GM12878 (cell line): ENCODE measurements around the gene PACSIN3. TPM values are rescaled to one million over a fixed set of nuclear protein-coding genes. Genes with fewer than 3 reads are reported as not detected.

ENCODE experiments used
- ATAC-seq: fragments of 200-7000 bp; cut with Tn5 transposase; 3 replicates; pipeline ENCODE4 v1.9.1; 2020; ENCODE audit warnings: mild to moderate bottlenecking, moderate library complexity
- BruUV-seq: library from RNA; stranded (reverse); fragments of 400-500 nt; replicated peaks from 2 replicates; lab custom pipeline; 2021; lab: Mats Ljungman, UMichigan
- CTCF ChIA-PET: fragments of 300-600 bp; sonication (Branson Sonifier 250); formaldehyde crosslinking; extraction: SDS; loops from one replicate; lab custom pipeline; 2021; ENCODE audit warnings: inconsistent platforms; lab: Yijun Ruan, JAX
- POLR2A ChIA-PET: fragments of 350-600 bp; formaldehyde crosslinking; extraction: SDS; loops from one replicate; lab custom pipeline; 2021; ENCODE audit warnings: inconsistent platforms; lab: Charles Lee
- RAD21 ChIA-PET: fragments of 300-600 bp; sonication (Branson Sonifier 250); formaldehyde crosslinking; loops from one replicate; lab custom pipeline; 2023; ENCODE audit warnings: antibody characterized with exemption; ENCODE audit not compliant: unreplicated experiment; lab: Charles Lee
- SMC1A ChIA-PET: fragments of 300-600 bp; sonication (Branson Sonifier 250); formaldehyde crosslinking; loops from one replicate; lab custom pipeline; 2023; ENCODE audit not compliant: unreplicated experiment, uncharacterized antibody; lab: Charles Lee
- DNase-seq: peaks from one replicate; pipeline ENCODE4 v3.0.0-alpha.2; 2011; ENCODE audit warnings: low read depth, low spot score
- FAIRE-seq: peaks from 3 replicates; lab custom pipeline; 2011; peaks lifted over from hg19 to GRCh38; lab: Jason Lieb, UNC
- H2AFZ ChIP-seq: 2 replicates; pipeline ENCODE4 v1.6.0; 2011; ENCODE audit warnings: low read depth, low read length, control low read depth; ENCODE audit not compliant: control insufficient read depth
- H3K27ac ChIP-seq: 2 replicates; pipeline ENCODE4 v1.5.1; 2011; ENCODE audit warnings: control low read depth; ENCODE audit not compliant: control insufficient read depth, insufficient read depth
- H3K27me3 ChIP-seq, 2 experiments: replicated peaks in 1 of 2; 2 replicates each; pipeline versions ENCODE4 v1.6.0 to v1.6.1; 2011; ENCODE audit warnings: low read length in 1 of 2; ENCODE audit not compliant: control insufficient read depth in 2 of 2, insufficient read depth in 2 of 2
- H3K36me3 ChIP-seq, 2 experiments: 2 replicates each; pipeline ENCODE4 v1.5.1; 2011; ENCODE audit warnings: low read length in 1 of 2; ENCODE audit not compliant: control insufficient read depth in 2 of 2, insufficient read depth in 2 of 2
- H3K4me1 ChIP-seq: 2 replicates; pipeline ENCODE4 v1.6.1; 2011; ENCODE audit warnings: mild to moderate bottlenecking, low read length, moderate library complexity, mixed read lengths; ENCODE audit not compliant: control insufficient read depth, insufficient read depth
- H3K4me2 ChIP-seq: 2 replicates; pipeline ENCODE4 v1.6.0; 2011; ENCODE audit warnings: control low read depth; ENCODE audit not compliant: control insufficient read depth, insufficient read depth
- H3K4me3 ChIP-seq: fragments of 200-600 bp; sonication (generic); 2 replicates; pipeline ENCODE4 v1.5.1; 2016
- H3K79me2 ChIP-seq: 2 replicates; pipeline ENCODE4 v1.6.0; 2011; ENCODE audit warnings: low read length; ENCODE audit not compliant: control insufficient read depth, insufficient read depth
- H3K9ac ChIP-seq: 2 replicates; pipeline ENCODE4 v1.8.0; 2011; ENCODE audit warnings: low read length, control low read depth, mixed read lengths; ENCODE audit not compliant: control insufficient read depth, insufficient read depth
- H3K9me3 ChIP-seq: replicated peaks from 3 replicates; pipeline ENCODE4 v1.5.1; 2011; ENCODE audit warnings: mild to moderate bottlenecking, low read length; ENCODE audit not compliant: control insufficient read depth, insufficient read depth
- H4K20me1 ChIP-seq: 2 replicates; pipeline ENCODE4 v1.6.0; 2011; ENCODE audit not compliant: control insufficient read depth, insufficient read depth
- CEBPB ChIP-seq, 2 experiments: fragments of 150-350 bp in 1 of 2; IDR thresholded peaks; 2 replicates each; pipeline ENCODE4 v1.6.1; 2012 to 2014; ENCODE audit warnings: low read depth in 2 of 2, low read length in 2 of 2, borderline replicate concordance in 1 of 2, inconsistent platforms in 1 of 2
- CHD1 ChIP-seq: IDR thresholded peaks from 2 replicates; pipeline ENCODE4 v1.6.1; 2012; ENCODE audit warnings: low read depth, low read length, improper control_type of control experiment
- CHD2 ChIP-seq: IDR thresholded peaks from 2 replicates; pipeline ENCODE4 v1.6.1; 2011; ENCODE audit warnings: low read depth, low read length, improper control_type of control experiment, borderline replicate concordance
- DPF2 ChIP-seq: fragments of 450-650 bp; IDR thresholded peaks from 2 replicates; pipeline ENCODE4 v1.6.1; 2017; ENCODE audit warnings: mild to moderate bottlenecking
- ETV6 ChIP-seq, 2 experiments: fragments of 450-650 bp in 1 of 2; IDR thresholded peaks in 1 of 2; conservative IDR thresholded peaks in 1 of 2; 2 replicates each; pipeline ENCODE4 v1.6.1; 2014; ENCODE audit warnings: antibody characterized with exemption in 1 of 2, borderline replicate concordance in 1 of 2, low read depth in 1 of 2, mild to moderate bottlenecking in 1 of 2, moderate library complexity in 1 of 2
- HDAC6 ChIP-seq: fragments of 200-600 bp; sonication (generic); IDR thresholded peaks from one replicate; pipeline ENCODE4 v1.8.0; 2017; ENCODE audit warnings: antibody characterized with exemption; ENCODE audit not compliant: unreplicated experiment
- PML ChIP-seq: IDR thresholded peaks from 2 replicates; pipeline ENCODE4 v1.6.1; 2012; ENCODE audit warnings: low read length, inconsistent platforms
- STAT3 ChIP-seq: IDR thresholded peaks from 2 replicates; pipeline ENCODE4 v1.6.1; 2011; ENCODE audit warnings: low read depth, low read length, improper control_type of control experiment
- SUPT20H ChIP-seq: IDR thresholded peaks from 2 replicates; pipeline ENCODE4 v1.6.1; 2011; ENCODE audit warnings: low read depth, mild to moderate bottlenecking, low read length, moderate library complexity, borderline replicate concordance; ENCODE audit not compliant: control insufficient read depth
- WGBS: methylation state at CpG from one replicate; pipeline ENCODE4 v1.1.6; 2016; ENCODE audit warnings: low lambda C conversion rate; ENCODE audit not compliant: insufficient replicate concordance, insufficient coverage; ENCODE audit errors: missing lambda C conversion rate; 5-methylcytosine and 5-hydroxymethylcytosine counted together
- in situ Hi-C: fragments of 300-500 bp; cut with MboI; formaldehyde crosslinking; loops from 9 replicates; pipeline ENCODE4 v1.14.3; 2018; ENCODE audit warnings: mixed read lengths
- intact Hi-C: fragments of 100-400 bp; cut with micrococcal nuclease; formaldehyde crosslinking; loops from one replicate; pipeline ENCODE4 v1.14.2; 2022; ENCODE audit not compliant: unreplicated experiment
- polyA plus RNA-seq, 11 experiments: library from polyadenylated mRNA; depleted of rRNA in 4 of 11; unstranded in 6 of 11; stranded (reverse) in 5 of 11; fragments of >200 nt; fragmentation: Nextera tagmentation in 4 of 11; fragmentation: Illumina TruSeq in 1 of 11; extraction: Ambion mirVana in 4 of 11; extraction: Trizol in 1 of 11; gene quantifications; 1 replicate in 1 of 11; 2 replicates in 10 of 11; pipeline versions ENCODE4 v1.2.1 to v1.2.3, GENCODE V29; 2011 to 2016; ENCODE audit warnings: inconsistent platforms in 2 of 11, missing spikeins in 2 of 11, low read depth in 1 of 11
- total RNA-seq, 4 experiments: library from RNA; depleted of rRNA in 3 of 4; stranded (reverse); fragments of >200 nt in 3 of 4; fragmentation: Illumina TruSeq in 1 of 4; extraction: Trizol in 1 of 4; gene quantifications; 2 replicates each; pipeline versions ENCODE4 v1.2.1 to v1.2.3, GENCODE V29; 2013 to 2021
- TF ChIP-seq, protein P1 (sequence below): fragments of 450-650 bp; IDR thresholded peaks from 2 replicates; pipeline ENCODE4 v1.6.1; 2017; ENCODE audit warnings: mild to moderate bottlenecking, low read depth, inconsistent platforms; ENCODE audit not compliant: poor library complexity, severe bottlenecking

Gene PACSIN3
- total and polyA plus RNA-seq, 10 of the 15 experiments (the other 5 are each of a cell fraction or from before 2014, with no cell fraction given) = 0.05 to 0.82 (median 0.22) TPM; not detected in 1

DNA sequence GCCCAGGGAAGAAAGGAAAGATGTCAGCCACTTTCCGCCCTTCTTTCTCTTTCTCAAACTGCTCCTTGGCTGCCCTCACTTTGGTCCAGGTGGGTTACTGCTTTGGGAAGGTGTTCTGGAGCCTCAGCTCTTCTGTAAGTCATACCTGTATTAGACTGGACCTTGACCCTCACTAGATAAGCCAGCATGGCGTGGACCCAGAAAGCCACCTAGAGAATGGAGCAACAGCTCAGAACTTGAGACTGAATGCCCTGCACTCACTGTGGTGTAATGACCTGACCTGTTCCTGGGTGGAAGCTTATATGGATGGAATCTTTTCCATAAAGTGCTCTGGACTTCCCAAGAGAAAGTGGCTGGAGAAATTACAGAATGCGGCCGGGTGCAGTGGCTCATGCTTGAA lies 46.8 kb upstream of the PACSIN3 start:
- 100% methylated on average over 4 of the region's 4 CpGs for WGBS
- no peak for ATAC-seq
- no peak for FAIRE-seq
- ChIA-PET SMC1A (interaction anchor here (0.9 to 1.6 kb wide), 6 partner anchors 9 to 179 kb away, joined by 3 to 5 read pairs (median 3); partner anchors contain the start of gene ACP2), POLR2A (interaction anchor here (1.1 to 1.7 kb wide), 3 partner anchors 15 to 28 kb away, joined by 3 to 4 read pairs (median 3); no protein-coding TSS in a partner anchor), CTCF (interaction anchor here (1.0 to 5.8 kb wide), 5 partner anchors 15 to 174 kb away, joined by 3 to 22 read pairs (median 6); partner anchors contain the start of genes ACP2 and DDB2), RAD21 (no interaction called here)
- H3K9me3 ChIP-seq = no peaks in the 10 kb centered on the region
- no peaks in the 10 kb centered on the region; the same call in 1 of the 2 replicates for H3K79me2 ChIP-seq
- intact Hi-C loops = no loop called here
- no peak overlapping the region for H2AFZ ChIP-seq
- no peaks in the 10 kb centered on the region for H3K27me3 ChIP-seq
- TF ChIP-seq HDAC6 (no peak), CHD1 (no peak), STAT3 (no peak), DPF2 (no peak), CEBPB (IDR thresholded peaks at IDR 0.05; ENCODE audit: borderline replicate concordance in 1 of 2, low read depth in 2 of 2, low read length in 2 of 2) (no peak), SUPT20H (no peak), PML (no peak), ETV6 (conservative IDR thresholded peaks at IDR 0.05 in 1 of 2, IDR thresholded peaks at IDR 0.05 in 1 of 2; ENCODE audit: borderline replicate concordance in 1 of 2, low read depth in 1 of 2) (no peak), CHD2 (no peak)
- TF ChIP-seq, protein P1, sequence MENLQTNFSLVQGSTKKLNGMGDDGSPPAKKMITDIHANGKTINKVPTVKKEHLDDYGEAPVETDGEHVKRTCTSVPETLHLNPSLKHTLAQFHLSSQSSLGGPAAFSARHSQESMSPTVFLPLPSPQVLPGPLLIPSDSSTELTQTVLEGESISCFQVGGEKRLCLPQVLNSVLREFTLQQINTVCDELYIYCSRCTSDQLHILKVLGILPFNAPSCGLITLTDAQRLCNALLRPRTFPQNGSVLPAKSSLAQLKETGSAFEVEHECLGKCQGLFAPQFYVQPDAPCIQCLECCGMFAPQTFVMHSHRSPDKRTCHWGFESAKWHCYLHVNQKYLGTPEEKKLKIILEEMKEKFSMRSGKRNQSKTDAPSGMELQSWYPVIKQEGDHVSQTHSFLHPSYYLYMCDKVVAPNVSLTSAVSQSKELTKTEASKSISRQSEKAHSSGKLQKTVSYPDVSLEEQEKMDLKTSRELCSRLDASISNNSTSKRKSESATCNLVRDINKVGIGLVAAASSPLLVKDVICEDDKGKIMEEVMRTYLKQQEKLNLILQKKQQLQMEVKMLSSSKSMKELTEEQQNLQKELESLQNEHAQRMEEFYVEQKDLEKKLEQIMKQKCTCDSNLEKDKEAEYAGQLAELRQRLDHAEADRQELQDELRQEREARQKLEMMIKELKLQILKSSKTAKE = no peak
- BruUV-seq = no TSS peak
- no peaks in the 10 kb centered on the region for H3K4me1 ChIP-seq
- DNase-seq = no peak
- H4K20me1 ChIP-seq = no peaks in the 10 kb centered on the region
- no peak overlapping the region for H3K4me2 ChIP-seq
- H3K4me3 ChIP-seq = no peak overlapping the region
- peaks cover 11 to 21% of the 10 kb centered on the region in 2 experiments for H3K36me3 ChIP-seq
- in situ Hi-C loops = no loop called here
- no peak overlapping the region for H3K9ac ChIP-seq
- H3K27ac ChIP-seq = no peak overlapping the region
